GM12873 (cell line): ENCODE results near the gene LANCL2.

Experiments used
- CTCF ChIP-seq: IDR thresholded peaks from 2 replicates; pipeline ENCODE4 v1.5.1; 2012; ENCODE audit warnings: low read depth, mild to moderate bottlenecking, moderate library complexity, low read length, control low read depth; ENCODE audit not compliant: insufficient read depth; ENCODE audit errors: missing control alignments

Gene LANCL2

GRCh38 chr7:55379285-55379684 is 14.1 kb downstream of the LANCL2 start:
- TF ChIP-seq CTCF = no peak

GRCh38 chr7:55381189-55381588 is 16.1 kb downstream of the LANCL2 start:
- no peak for TF ChIP-seq CTCF

GRCh38 chr7:55381696-55382095 is 16.6 kb downstream of the LANCL2 start:
- TF ChIP-seq CTCF = no peak

GRCh38 chr7:55382251-55382650 is 17.1 kb downstream of the LANCL2 start:
- TF ChIP-seq CTCF = no peak

- no peak for TF ChIP-seq CTCF
Measured at GRCh38 chr7:55386541-55386940, 21.4 kb downstream of the LANCL2 start.

- no peak for TF ChIP-seq CTCF
Measured at GRCh38 chr7:55387062-55387965, 22.2 kb downstream of the LANCL2 start.

- no peak for TF ChIP-seq CTCF
Measured at GRCh38 chr7:55396233-55396785, 31.2 kb downstream of the LANCL2 start.
